GM18907 (cell line): ENCODE measurements around the gene LANCL2.

Experiments used
- ATAC-seq: cut with Tn5 transposase; IDR thresholded peaks from one replicate; pipeline ENCODE4 v1.9.1; 2021; ENCODE audit warnings: mild to moderate bottlenecking, moderate library complexity; ENCODE audit not compliant: unreplicated experiment

The LANCL2 gene

GRCh38 chr7:55435466-55435865, 70.3 kb downstream of the LANCL2 start:
- ATAC-seq: no peak

- ATAC-seq: no peak
These were observed 71.3 kb downstream of the LANCL2 start for GRCh38 chr7:55436457-55436856.

DNA sequence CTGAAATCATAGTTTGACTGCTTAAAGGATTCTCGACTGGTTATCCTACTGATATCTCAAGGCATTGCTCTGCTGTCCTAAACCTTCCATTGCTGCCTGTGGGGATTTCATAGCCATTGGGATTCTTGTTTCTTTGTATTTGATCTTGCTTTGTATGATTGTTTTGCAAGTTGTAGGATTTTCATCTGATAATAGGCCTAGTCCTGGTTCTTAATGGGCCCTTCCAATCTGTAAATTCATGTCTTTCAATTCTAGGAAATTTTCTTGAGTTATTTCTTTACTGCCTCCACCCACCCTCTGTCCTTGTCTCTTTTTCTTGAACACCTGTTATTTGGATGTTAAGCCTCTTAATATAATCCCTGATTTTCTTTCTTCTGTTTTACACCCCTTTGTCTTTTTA, 72.2 kb downstream of the LANCL2 start:
- ATAC-seq: no peak

- no peak for ATAC-seq
These were observed 73.1 kb downstream of the LANCL2 start for GRCh38 chr7:55438085-55438756.

GRCh38 chr7:55438757-55439525, 73.8 kb downstream of the LANCL2 start:
- ATAC-seq: no peak

- no peak for ATAC-seq
These were observed 74.5 kb downstream of the LANCL2 start for GRCh38 chr7:55439627-55440026.

GRCh38 chr7:55440040-55440690, 75.0 kb downstream of the LANCL2 start:
- no peak for ATAC-seq

- ATAC-seq: no peak
These were observed 75.9 kb downstream of the LANCL2 start for GRCh38 chr7:55441002-55441401.

DNA sequence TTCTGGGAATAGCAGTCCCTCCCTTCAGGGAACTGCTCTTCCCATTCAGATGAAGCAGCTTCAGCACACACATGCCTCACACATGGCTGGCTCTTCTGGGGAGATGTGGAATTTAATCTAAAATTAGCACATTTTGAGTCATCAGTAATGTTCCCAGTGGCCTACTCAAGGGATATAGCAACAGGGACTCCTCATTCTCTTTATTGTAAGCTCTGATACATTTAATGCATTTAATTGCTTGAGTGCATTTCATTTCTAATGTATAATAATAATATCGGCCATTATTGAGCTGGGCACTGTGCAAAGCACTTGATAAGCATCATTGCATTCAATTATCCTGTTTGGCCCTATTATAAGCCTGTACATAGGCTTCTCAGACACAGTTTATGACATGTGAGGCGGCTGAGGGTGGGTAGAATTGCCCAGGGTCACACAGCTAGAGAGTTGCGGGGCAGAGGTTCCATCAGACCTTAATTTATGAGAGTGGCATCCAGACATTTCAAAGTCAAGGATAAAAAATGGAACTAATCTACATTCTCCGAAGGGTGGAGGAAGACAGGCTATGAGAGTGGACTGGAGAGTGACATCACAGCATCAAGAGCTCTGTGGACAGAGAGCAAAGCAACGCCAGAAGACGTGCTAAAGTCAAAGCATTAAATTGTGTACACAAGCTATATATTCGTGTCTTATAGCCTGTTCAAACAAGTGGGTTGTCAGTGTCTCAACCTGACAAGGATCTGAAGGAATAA, 76.8 kb downstream of the LANCL2 start:
- no peak for ATAC-seq

- no peak for ATAC-seq
These were observed 79.6 kb downstream of the LANCL2 start for GRCh38 chr7:55444786-55445185.

GRCh38 chr7:55448526-55448925, 83.4 kb downstream of the LANCL2 start:
- no peak for ATAC-seq

DNA sequence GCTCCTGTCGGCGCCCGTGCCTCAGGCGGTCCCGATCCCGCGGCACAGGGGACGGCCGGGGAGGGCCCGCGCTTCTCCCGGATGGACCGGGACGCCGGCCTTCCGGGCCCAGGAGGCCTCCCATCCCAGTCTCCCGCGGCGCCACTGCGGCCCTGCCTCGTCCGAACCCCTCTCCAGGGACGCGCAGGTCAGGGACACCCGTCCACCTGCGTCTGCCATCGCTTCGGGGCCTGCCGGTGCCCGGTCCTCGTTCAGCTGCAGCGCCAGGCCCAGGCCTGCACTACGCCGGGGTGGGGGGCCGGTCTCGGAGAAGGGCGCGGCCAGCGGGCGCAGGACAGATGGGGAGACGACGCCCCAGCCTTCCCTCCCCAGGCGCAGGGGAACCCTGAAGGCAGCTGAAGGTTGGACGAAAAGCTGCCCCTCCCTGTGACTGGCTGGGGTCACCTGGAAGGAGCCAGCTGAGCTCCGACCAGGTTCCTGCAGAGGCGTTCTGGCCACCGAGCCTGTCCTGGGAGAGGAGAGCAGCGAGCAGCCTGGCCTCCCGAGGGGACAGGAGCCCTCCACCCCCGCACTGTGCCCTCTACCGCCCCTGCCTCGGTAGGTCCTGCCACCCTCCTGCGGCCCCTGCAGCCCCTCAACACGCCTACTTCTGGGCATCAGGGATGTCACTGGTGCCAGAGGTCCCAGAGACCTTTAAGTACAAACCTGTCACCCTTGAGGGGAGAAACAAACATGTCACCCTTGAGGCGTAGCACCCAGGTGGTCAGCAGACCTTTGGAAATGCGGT, 84.3 kb downstream of the LANCL2 start:
- no peak for ATAC-seq

DNA sequence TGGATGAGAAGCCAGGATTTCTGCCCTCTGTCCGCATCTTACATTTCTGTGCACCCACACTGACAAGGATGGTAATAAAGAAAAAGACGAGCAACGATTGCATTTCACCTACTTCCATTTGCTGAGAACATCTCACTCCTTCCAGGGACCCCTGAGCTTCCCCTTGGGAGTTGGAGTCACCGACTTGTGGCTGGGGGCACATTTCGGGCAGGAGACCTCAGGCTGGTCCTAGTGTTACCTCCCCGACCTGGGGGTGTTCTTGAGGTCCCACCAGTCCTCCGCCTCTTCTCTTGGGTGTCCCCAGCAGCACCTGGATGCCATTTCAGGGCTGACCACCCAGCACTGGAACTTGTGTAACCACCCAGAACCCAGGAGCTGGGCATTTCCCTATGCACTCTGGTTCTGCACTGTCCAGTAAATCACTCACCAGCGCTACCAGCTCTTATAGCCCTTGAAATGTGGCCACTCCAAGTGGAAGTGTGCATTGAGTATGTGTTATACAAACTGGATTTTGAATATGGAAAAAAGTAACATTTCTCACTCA, 84.9 kb downstream of the LANCL2 start:
- ATAC-seq: no peak

DNA sequence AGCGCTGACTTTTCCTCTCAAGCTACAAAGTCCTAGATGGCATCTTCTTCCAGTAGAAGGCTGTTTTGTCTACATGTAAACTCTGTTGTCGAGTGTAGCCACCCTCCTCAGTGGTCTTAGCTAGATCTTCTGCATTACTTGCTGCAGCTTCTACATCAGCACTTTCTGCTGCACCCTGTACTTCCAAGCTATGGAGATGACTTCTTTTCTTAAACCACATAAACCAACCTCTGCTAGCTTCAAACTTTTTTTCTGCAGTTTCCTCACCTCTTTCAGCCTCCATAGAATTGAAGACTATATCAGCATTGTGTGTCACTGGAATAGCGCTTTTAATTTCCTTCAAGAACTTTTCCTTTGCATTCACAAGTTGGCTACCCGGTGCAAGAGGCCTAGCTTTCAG, 87.8 kb downstream of the LANCL2 start:
- ATAC-seq: no peak

- no peak for ATAC-seq
These were observed 92.7 kb downstream of the LANCL2 start for GRCh38 chr7:55457801-55458200.

GRCh38 chr7:55458351-55458750, 93.2 kb downstream of the LANCL2 start:
- ATAC-seq: no peak

- ATAC-seq: no peak
These were observed 98.6 kb downstream of the LANCL2 start for GRCh38 chr7:55463686-55464262.

GRCh38 chr7:55464422-55464821, 99.3 kb downstream of the LANCL2 start:
- ATAC-seq: no peak

DNA sequence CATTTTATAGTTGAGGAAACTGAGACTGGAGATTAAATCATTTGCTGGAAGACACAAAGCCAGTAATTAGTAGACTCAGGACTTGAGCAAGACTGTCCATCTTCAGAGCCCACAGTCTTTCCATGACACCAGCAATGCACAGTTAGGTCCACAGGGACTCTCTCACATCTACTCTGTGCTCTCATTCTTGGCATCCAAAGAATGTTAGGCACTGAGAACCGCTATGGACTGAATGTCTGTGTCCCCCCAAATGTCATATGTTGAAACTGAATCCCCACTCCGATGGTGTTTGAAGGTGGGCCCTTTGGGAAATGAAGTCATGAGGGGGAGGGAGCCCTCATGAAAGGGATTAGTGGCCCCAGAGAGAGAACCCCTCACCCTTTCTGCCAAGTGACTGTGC, 100.6 kb downstream of the LANCL2 start:
- ATAC-seq: no peak

DNA sequence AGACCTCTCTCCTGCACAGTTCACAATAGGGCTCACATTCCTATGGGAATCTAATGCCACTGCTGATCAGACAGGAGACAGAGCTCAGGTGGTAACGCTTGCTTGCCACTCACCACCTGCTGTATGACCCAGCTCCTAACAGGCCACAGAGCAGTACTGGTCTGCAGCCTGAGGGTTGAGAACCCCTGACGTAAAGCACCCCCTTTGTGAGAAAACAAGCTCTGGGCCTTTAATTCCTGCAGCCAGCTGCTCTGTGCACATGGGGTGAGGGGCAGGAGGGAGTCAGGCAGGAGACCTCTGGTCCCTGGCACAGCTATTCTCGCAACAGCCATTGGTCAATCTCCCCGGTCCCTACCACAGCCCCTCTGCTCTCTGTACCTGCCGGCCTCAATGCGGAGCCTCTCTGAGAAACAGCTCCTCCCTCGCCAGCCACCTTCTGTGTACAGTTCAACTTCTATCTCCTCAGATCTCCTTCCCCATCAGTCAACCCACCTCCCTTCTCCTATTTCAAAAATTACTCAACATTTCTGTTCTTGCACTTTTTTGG, 102.0 kb downstream of the LANCL2 start:
- no peak for ATAC-seq
